SU-DHL-6 (cell line): Measurements from ENCODE around the gene MTCH1.

Experiments
- H2AFZ ChIP-seq: fragments of 200-600 bp; sonication (generic); 2 replicates; pipeline ENCODE4 v1.6.1; 2014; ENCODE audit warnings: low read depth, mild to moderate bottlenecking, moderate library complexity, mixed read lengths, antibody characterized with exemption, low read length; ENCODE audit not compliant: severe bottlenecking
- H3F3A ChIP-seq: fragments of 200-600 bp; shearing (Covaris generic); 2 replicates; pipeline ENCODE4 v1.6.0; 2016; ENCODE audit warnings: antibody characterized with exemption, mild to moderate bottlenecking; ENCODE audit not compliant: insufficient read depth
- H3K27ac ChIP-seq: fragments of 200-600 bp; sonication (generic); 2 replicates; pipeline ENCODE4 v1.5.1; 2016; ENCODE audit warnings: low read depth, mild to moderate bottlenecking, low read length, moderate library complexity, mixed read lengths
- H3K27me3 ChIP-seq: fragments of 200-600 bp; sonication (generic), shearing (Covaris generic); 2 replicates; pipeline ENCODE4 v1.6.0; 2014; ENCODE audit warnings: mild to moderate bottlenecking, low read length
- H3K36me3 ChIP-seq: fragments of 200-600 bp; sonication (generic); 2 replicates; pipeline ENCODE4 v1.6.1; 2014; ENCODE audit warnings: mild to moderate bottlenecking, low read length, mixed read lengths
- H3K4me2 ChIP-seq: fragments of 300-600, 200-600 bp; shearing (Covaris generic), sonication (generic); 2 replicates; pipeline ENCODE4 v1.6.0; 2014; ENCODE audit warnings: low read length, low read depth, mild to moderate bottlenecking; ENCODE audit not compliant: poor library complexity, severe bottlenecking
- H3K4me3 ChIP-seq: fragments of 200-600 bp; sonication (generic); 2 replicates; pipeline ENCODE4 v1.5.1; 2014; ENCODE audit warnings: antibody characterized with exemption, low read length, mild to moderate bottlenecking, mixed read lengths; ENCODE audit not compliant: insufficient read depth, poor library complexity, severe bottlenecking
- H3K79me2 ChIP-seq: fragments of 200-600 bp; sonication (generic); 2 replicates; pipeline ENCODE4 v1.6.1; 2014; ENCODE audit warnings: mild to moderate bottlenecking, low read length, moderate library complexity; ENCODE audit not compliant: insufficient read depth
- H3K9ac ChIP-seq: fragments of 200-600 bp; sonication (generic); 2 replicates; pipeline ENCODE4 v1.7.0; 2014; ENCODE audit warnings: mild to moderate bottlenecking, low read length
- H3K9me2 ChIP-seq: fragments of 200-600 bp; sonication (generic); replicated peaks from 2 replicates; pipeline ENCODE4 v1.6.1; 2014; ENCODE audit warnings: low read length; ENCODE audit not compliant: insufficient read depth
- H3K9me3 ChIP-seq: fragments of 200-600 bp; sonication (generic); 2 replicates; pipeline ENCODE4 v1.6.1; 2014; ENCODE audit warnings: low read length, mixed read lengths; ENCODE audit not compliant: insufficient read depth
- H4K20me1 ChIP-seq: fragments of 200-600 bp; sonication (generic); 2 replicates; pipeline ENCODE4 v1.6.1; 2014; ENCODE audit warnings: low read depth, mild to moderate bottlenecking, antibody characterized with exemption, low read length, moderate library complexity, mixed read lengths
- EZH2phosphoT487 ChIP-seq: fragments of 200-600 bp; sonication (generic), shearing (Covaris generic); conservative IDR thresholded peaks from 2 replicates; pipeline ENCODE4 v1.6.1; 2018; ENCODE audit warnings: mild to moderate bottlenecking, antibody characterized with exemption, low read length, moderate library complexity, mixed read lengths
- TF ChIP-seq, protein P1 (sequence below): fragments of 200-600 bp; sonication (generic); IDR thresholded peaks from one replicate; pipeline ENCODE4 v1.5.1; 2017; ENCODE audit warnings: antibody characterized with exemption, mild to moderate bottlenecking, low read length, moderate library complexity; ENCODE audit not compliant: insufficient read depth, poor library complexity, severe bottlenecking

MTCH1 gene

DNA sequence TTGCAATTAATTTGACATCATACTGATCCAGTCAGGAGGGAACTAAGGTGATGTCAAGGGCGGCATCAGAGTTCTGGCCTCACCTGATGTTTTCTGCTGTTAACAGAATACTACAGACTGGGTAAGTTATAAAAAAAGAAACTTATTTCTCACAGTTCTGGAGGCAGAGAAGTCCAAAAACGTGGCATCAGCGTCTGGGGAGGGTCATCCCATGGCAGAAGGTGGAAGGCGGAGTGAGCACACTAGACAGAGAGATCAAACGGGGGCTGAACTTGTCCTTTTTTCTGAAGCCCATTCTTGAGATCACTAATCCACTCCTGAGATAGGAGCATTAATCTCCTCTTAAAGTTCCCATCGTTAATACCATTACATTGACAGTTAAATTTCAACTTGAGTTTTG, 3.3 kb upstream of the MTCH1 start:
- Histone ChIP-seq H3K79me2 (peaks cover 17% of the 10 kb centered on the region), H4K20me1 (peaks cover 7% of the 10 kb centered on the region; the same call in 1 of the 2 replicates), H3K4me2 (no peak overlapping the region), H3K9ac (no peak overlapping the region), H3K9me3 (no peaks in the 10 kb centered on the region), H2AFZ (no peak overlapping the region), H3K27ac (no peak overlapping the region), H3K36me3 (no peaks in the 10 kb centered on the region), H3F3A (peaks cover 7% of the 10 kb centered on the region; the same call in 1 of the 2 replicates), H3K27me3 (no peaks in the 10 kb centered on the region), H3K4me3 (no peak overlapping the region), H3K9me2 (no peaks in the 10 kb centered on the region)
- TF ChIP-seq, protein P1, sequence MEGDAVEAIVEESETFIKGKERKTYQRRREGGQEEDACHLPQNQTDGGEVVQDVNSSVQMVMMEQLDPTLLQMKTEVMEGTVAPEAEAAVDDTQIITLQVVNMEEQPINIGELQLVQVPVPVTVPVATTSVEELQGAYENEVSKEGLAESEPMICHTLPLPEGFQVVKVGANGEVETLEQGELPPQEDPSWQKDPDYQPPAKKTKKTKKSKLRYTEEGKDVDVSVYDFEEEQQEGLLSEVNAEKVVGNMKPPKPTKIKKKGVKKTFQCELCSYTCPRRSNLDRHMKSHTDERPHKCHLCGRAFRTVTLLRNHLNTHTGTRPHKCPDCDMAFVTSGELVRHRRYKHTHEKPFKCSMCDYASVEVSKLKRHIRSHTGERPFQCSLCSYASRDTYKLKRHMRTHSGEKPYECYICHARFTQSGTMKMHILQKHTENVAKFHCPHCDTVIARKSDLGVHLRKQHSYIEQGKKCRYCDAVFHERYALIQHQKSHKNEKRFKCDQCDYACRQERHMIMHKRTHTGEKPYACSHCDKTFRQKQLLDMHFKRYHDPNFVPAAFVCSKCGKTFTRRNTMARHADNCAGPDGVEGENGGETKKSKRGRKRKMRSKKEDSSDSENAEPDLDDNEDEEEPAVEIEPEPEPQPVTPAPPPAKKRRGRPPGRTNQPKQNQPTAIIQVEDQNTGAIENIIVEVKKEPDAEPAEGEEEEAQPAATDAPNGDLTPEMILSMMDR: no peak
- no peak for TF ChIP-seq EZH2phosphoT487

DNA sequence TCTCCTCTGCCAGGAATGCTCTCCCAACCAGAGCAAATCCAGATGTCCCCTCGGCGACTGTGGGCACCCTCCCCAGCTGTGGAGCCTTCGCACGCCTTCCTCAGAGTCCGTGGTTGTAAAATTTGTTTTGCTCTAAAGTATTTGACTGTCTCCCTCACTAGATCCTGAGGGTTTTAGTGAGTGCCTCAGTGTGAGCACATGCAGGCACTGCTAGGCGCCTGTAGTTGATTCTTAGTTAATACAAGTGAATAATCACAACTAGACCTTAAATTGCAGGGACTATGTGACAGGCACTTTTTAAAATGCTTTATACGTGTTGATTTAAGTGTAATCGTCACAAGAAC, 680 bp upstream of the MTCH1 start:
- peak overlapping the region; percentile 65 for H3K4me2 ChIP-seq
- TF ChIP-seq EZH2phosphoT487: no peak
- TF ChIP-seq, protein P1: no peak
- no peaks in the 10 kb centered on the region for H3K36me3 ChIP-seq
- peaks cover 43% of the 10 kb centered on the region for H3K79me2 ChIP-seq
- peak overlapping the region; percentile 96 for H3K9ac ChIP-seq
- no peaks in the 10 kb centered on the region for H3K9me2 ChIP-seq
- no peaks in the 10 kb centered on the region for H3K9me3 ChIP-seq
- peaks cover 17% of the 10 kb centered on the region; the same call in 1 of the 2 replicates for H4K20me1 ChIP-seq
- no peaks in the 10 kb centered on the region for H3K27me3 ChIP-seq
- peak overlapping the region; percentile 76 for H3K4me3 ChIP-seq
- peaks cover 7% of the 10 kb centered on the region; the same call in 1 of the 2 replicates for H3F3A ChIP-seq
- H2AFZ ChIP-seq: peak overlapping the region; percentile 77
- peak overlapping the region; percentile 60 for H3K27ac ChIP-seq

DNA sequence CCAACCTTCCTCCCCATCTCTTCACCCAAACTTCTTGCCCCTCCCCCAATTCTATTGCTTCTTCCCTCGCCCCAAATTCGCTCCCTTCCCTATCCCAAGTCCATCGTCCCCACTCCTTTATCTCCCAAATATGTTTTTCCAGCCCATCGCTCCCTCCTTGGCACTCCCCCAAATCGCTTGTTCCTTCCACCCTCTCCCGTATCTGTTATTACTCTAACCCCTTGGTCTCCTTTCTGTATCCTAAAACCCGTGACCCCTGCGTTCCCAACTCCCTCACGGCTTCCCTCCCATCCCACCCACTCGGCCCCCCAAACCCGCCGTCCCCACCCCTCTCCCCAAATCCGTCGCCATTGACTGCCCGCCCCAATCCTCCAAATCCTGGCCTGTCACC, 584 bp downstream of the MTCH1 start:
- H3F3A ChIP-seq: peaks cover 7% of the 10 kb centered on the region; the same call in 1 of the 2 replicates
- peak overlapping the region; percentile 96 for H3K9ac ChIP-seq
- H3K27ac ChIP-seq: peak overlapping the region; percentile 60
- H3K9me2 ChIP-seq: no peaks in the 10 kb centered on the region
- H3K36me3 ChIP-seq: no peaks in the 10 kb centered on the region
- H3K9me3 ChIP-seq: no peaks in the 10 kb centered on the region
- H3K79me2 ChIP-seq: peaks cover 55% of the 10 kb centered on the region
- peak overlapping the region; percentile 76 for H3K4me3 ChIP-seq
- H4K20me1 ChIP-seq: peaks cover 17% of the 10 kb centered on the region; the same call in 1 of the 2 replicates
- peak overlapping the region; percentile 65 for H3K4me2 ChIP-seq
- no peak for TF ChIP-seq EZH2phosphoT487
- TF ChIP-seq, protein P1: no peak
- no peaks in the 10 kb centered on the region for H3K27me3 ChIP-seq
- peak overlapping the region; percentile 77 for H2AFZ ChIP-seq
